IPS-18c (cell line): Measurements from ENCODE around the gene MKRN2.
A peak's percentile ranks its signal among the peaks of the same experiment; 100 is the strongest.

Source experiments
- H3K4me3 ChIP-seq: 2 replicates; pipeline ENCODE4 v1.7.0; 2013; ENCODE audit warnings: low read depth, mild to moderate bottlenecking, low read length, moderate library complexity; ENCODE audit not compliant: insufficient read depth
- H3K9me3 ChIP-seq: one replicate; pipeline ENCODE4 v1.6.1; 2013; ENCODE audit warnings: mild to moderate bottlenecking, low read length, moderate library complexity; ENCODE audit not compliant: control insufficient read depth, insufficient read depth

The MKRN2 gene

DNA sequence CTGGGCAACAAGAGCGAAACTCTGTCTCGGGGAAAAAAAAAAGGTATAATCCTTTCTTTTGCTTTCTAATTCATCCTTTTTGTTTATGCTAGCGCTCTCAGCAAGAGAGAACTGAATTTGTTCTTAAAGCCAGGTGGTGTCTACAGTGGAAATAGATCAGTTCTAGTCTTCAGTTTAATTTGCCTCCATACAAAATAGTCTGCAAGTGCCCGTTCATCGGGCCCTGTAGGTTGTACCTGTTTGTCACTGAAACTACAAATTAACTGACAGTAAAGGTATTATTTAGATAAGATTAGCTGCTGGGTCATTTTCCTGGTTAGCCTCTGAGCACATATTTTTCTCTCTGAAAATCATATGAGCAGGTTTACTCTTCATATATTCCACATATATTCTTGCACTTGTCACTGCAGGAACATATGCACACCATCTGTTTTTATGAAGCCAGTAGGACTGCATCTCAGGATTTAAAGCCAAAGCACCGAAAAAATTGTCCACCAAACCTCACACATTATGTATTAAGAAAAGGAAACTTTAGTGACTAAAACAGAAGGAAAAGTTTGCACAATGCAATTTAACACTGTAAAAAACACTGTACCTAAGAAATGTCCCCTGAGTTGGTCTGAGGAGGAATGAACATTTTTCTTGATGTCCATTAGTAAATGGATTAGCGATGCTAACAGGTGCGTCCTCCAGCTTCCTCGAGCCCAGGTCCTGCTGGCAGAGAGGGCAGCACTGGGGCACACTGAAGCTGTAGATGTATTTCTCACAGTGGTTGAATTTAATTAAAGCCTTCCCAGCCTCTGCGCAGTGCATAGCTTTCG is 12.0 kb upstream of the MKRN2 start:
- no peak overlapping the region for H3K4me3 ChIP-seq
- no peaks in the 10 kb centered on the region for H3K9me3 ChIP-seq

GRCh38 chr3:12545473-12545791 is 11.5 kb upstream of the MKRN2 start, which contains the start of gene MKRN2OS:
Gene MKRN2OS, minus strand, starts transcription at chr3:12545499. Its CDS starts 35 bp downstream, at chr3:12545464.
- no peak within 1 kb of the TSS for H3K4me3 ChIP-seq

GRCh38 chr3:12549971-12550760 is 6.7 kb upstream of the MKRN2 start:
- Histone ChIP-seq H3K4me3 (no peak overlapping the region), H3K9me3 (no peaks in the 10 kb centered on the region)

More at GRCh38 chr3:12545473-12545791, 11.5 kb upstream of the MKRN2 start, which contains the start of gene MKRN2OS:
- H3K9me3 ChIP-seq: no peaks in the 10 kb centered on the region

GRCh38 chr3:12553921-12554391 is 2.9 kb upstream of the MKRN2 start:
- Histone ChIP-seq H3K4me3 (peak overlapping the region; percentile 22; the same call in 1 of the 2 replicates), H3K9me3 (no peaks in the 10 kb centered on the region)

DNA sequence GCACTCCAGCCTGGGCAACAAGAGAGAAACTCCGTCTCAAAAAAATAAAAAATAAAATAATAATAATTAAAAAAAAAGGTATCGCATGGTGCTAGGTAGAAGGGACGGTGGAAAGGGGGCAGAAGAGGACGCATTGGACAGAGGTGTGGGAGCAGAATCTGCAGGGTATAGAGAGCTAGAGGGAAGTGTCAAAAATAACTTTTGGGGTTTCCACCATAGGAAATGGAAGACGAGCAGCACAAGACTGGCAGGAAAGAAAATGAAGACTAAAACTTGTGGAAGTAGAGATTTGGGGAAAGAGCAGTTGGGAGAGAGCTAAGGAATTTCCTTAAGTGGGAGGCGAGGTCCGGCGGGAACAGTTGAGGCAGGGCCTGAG is 585 bp upstream of the MKRN2 start:
- Histone ChIP-seq H3K9me3 (no peaks in the 10 kb centered on the region), H3K4me3 (peak overlapping the region; percentile 95)

- peak overlapping the region; percentile 95 for H3K4me3 ChIP-seq
- no peaks in the 10 kb centered on the region for H3K9me3 ChIP-seq
These were observed 700 bp downstream of the MKRN2 start for GRCh38 chr3:12557473-12558100.

DNA sequence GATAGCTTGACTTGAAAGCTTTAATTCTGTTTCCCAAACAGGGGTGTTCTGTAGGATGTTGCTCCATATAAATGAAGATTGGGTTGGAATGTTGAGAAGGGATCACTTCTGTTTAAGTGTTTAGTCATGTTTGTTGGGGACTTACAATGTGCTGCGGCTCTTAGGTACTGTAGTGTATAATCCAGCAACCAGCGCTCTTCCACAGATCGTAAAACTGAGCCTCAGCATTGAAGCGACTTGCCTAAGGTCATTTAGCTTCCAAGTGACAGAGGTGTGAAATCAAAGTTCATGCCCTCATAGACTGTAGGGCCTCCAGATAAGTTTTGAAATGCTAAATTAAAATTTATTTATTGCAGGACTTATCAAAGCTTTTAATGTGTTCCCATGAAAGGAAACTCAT is 1.8 kb downstream of the MKRN2 start:
- Histone ChIP-seq H3K9me3 (no peaks in the 10 kb centered on the region), H3K4me3 (no peak overlapping the region)

DNA sequence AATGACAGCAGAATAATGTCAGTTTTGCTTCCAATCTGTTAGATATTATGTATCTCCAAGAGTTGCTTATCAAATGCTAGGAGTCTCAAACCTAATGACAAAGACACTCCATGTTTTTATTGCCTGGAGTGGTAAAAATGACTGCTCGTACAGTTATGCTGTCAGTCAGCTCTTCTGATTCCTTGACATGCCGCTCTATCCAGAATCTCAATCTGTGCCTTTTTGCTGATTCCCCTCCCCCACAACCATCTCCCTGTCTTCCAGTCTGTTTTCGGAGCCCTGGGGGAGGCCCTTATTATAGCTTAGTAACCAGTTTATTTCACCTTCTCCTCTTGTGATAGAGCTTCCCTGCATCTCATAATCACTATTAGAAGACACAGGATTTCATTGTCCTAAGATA is 2.6 kb downstream of the MKRN2 start:
- H3K4me3 ChIP-seq: no peak overlapping the region
- H3K9me3 ChIP-seq: no peaks in the 10 kb centered on the region

DNA sequence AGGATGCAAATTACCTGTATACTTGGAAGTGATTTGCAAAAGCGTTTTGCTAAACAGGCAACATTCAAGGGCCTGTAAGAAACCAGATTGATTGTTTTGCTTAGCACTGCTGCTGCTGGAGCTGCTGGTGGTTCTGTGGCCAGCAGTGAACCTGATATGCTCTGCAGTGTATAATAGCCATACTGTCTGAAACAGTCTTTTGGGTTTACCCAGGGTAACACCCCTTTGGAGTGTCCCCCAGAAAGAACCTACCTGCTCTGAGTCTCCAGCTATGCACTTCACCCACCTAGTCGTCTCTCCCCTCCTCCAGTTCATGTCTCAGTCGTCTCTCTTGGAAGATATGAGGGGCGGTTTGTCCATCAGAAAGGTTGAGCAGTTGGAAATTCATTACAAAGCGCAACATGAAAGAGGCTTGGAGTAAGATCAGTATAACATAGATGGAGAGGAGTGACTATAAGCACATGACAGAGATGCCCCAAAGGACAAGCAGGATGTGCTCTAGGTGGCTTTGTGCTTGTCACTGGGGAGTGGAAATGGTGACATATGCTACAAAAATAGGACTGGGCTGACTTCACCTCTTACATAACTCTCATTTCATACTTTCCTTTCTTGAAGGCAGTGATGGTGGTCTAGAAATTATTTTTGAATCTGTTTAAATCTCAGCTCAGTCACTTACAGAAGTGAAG is 3.8 kb downstream of the MKRN2 start:
- Histone ChIP-seq H3K9me3 (no peaks in the 10 kb centered on the region), H3K4me3 (no peak overlapping the region)

DNA sequence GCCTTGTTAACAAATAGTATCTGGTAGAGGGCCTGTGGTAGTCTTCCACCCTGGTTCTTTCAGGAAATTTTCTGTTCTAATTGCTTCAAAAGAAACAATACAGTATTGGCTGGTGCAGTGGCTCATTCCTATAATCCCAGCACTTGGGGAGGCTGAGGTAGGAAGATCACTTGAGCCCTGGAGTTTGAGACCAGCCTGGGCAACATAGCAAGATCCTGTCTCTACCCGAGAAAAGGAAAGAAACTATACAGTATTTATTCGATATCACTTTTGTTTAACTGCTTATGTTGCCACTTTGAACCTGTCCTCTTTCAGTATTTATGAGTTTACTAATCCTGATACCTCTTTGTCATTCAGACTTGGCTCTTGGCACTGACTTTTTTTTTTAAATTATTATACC is 4.5 kb downstream of the MKRN2 start:
- Histone ChIP-seq H3K4me3 (no peak overlapping the region), H3K9me3 (no peaks in the 10 kb centered on the region)

- no peaks in the 10 kb centered on the region for H3K9me3 ChIP-seq
- no peak overlapping the region for H3K4me3 ChIP-seq
These were observed 5.6 kb downstream of the MKRN2 start for GRCh38 chr3:12562451-12562850.

DNA sequence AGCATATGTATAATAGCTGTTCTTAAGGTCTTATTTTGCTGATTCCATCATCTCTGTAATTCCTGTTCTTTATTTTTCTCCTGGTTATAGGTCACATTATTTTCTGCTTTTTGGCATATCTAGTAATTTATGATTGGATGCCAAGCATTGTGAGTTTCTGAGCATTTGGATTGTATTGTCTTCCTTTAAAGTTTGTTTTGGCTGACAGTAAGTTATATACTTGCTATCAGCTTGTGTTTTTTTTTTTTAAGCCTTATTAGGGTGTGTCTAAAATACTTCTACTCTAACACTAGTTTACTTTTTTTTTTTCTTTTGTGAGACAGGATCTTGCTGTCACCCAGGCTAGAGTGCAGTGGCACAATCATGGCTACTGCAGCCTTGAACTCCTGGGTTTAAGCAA is 10.1 kb downstream of the MKRN2 start:
- H3K9me3 ChIP-seq: no peaks in the 10 kb centered on the region
- no peak overlapping the region for H3K4me3 ChIP-seq

- H3K4me3 ChIP-seq: no peak overlapping the region
- no peaks in the 10 kb centered on the region for H3K9me3 ChIP-seq
These were observed 11.9 kb downstream of the MKRN2 start for GRCh38 chr3:12568747-12569146.

DNA sequence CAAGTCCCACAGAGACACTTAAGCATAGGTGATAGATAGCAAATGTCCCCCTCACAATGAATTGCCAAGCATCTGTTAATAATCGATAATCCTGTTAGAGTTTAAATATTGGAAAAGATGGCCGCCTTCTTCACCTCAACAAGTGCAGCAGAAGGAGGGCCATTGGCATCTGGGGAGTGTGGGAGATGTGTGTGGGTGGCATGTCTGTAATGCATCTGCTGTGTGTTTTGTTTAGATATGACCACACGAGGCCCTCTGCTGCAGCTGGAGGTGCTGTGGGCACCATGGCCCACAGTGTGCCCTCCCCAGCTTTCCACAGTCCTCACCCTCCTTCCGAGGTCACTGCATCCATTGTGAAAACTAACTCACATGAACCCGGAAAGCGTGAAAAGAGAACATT is 12.9 kb downstream of the MKRN2 start:
- Histone ChIP-seq H3K4me3 (no peak overlapping the region), H3K9me3 (no peaks in the 10 kb centered on the region)

- H3K9me3 ChIP-seq: no peaks in the 10 kb centered on the region
These were observed 15.1 kb downstream of the MKRN2 start for GRCh38 chr3:12571986-12572385.

GRCh38 chr3:12574131-12574530 is 17.2 kb downstream of the MKRN2 start:
- H3K9me3 ChIP-seq: no peaks in the 10 kb centered on the region
- no peak overlapping the region for H3K4me3 ChIP-seq

More at GRCh38 chr3:12571986-12572385, 15.1 kb downstream of the MKRN2 start:
- H3K4me3 ChIP-seq: no peak overlapping the region

GRCh38 chr3:12574661-12575060 is 17.8 kb downstream of the MKRN2 start:
- H3K9me3 ChIP-seq: no peaks in the 10 kb centered on the region
- no peak overlapping the region for H3K4me3 ChIP-seq
